NCI-H345 treated with DMSO at 0.1 percent for 48 hours (cell line): ENCODE results near the gene SRD5A2.
"Not testable (repeated sequence)": the region's sequence is repeated elsewhere in the genome, so short reads cannot be mapped to it uniquely, and the experiment has no call there.

ENCODE experiments used
- DNase-seq: peaks from one replicate; lab custom pipeline; 2025; ENCODE audit not compliant: unreplicated experiment; lab: John Stamatoyannopoulos, UW

The SRD5A2 gene

DNA sequence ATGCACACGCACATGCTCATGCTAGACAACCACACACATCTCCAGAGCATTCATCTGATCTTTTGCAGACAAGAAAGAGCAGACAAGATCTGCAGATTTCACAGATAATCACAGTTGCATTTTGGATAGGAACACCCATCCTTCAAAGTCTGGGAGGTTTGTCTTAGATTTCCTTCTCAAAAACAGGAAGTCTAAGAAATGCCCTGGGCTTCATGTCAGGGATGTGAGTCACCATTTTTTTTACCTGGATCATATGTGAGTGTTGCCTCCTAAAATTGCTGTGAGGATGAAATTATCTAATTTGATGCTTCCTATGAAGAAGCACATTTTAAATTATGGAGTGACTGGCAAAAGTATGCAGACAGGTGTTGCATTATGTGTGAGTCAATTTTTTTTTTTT is 46.1 kb downstream of the SRD5A2 start:
- DNase-seq: no peak

DNA sequence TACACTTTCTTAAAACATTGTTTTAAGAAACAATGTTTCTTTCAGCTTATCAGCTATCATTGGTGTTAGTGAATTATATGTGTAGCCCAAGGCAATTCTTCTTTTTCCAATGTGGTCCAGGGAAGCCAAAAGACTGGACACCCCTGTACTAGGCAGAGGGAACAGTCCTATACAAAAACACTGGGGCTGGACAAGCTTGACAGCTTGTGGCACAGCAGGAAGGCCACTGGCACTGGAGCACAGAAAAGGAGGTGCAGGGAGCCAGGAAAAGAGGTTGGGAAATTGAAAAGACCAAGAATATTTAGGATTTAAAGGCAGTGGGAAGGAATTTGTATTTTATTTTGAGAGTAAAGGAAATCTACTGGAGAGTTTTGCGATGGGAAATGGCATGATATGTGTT is 47.7 kb downstream of the SRD5A2 start:
- no peak for DNase-seq

DNA sequence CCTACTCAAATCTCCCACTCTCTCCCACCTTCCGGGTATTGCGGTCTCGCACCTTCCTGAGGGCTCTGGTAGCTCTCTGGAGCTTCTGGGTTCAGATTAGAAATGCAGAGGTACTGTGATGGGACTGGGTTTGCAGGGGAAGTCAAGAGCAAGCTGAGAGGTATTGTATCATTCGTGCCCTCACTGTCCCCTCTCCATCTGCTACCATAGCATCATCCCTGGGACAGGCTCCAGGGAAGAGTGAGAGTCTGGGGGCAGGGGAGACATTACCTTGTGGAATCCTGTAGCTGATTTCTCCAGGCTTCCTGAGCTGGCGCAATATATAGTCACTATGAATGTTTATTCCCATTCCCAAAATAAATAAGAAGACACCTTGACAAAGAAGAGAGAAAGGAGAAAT is 49.6 kb downstream of the SRD5A2 start:
- no peak for DNase-seq

DNA sequence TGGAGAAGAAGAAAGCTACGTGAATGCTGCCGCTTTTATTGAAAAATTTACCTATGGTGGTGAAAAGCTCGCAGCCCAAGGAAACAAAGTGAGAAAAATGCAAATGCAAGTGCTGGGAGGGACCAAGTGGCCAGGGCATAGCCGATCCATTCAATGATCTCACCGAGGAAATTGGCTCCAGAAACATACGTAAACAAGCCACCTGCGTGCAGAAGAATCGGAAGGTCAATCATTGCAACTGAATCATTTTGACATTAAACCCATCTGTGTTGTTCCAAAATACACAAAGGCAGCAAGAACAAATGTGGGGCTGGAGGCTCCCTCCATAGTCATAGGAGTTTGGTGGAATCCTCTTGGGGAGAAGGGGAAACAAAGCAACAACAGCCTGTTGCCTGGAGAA is 51.5 kb downstream of the SRD5A2 start:
- no peak for DNase-seq

DNA sequence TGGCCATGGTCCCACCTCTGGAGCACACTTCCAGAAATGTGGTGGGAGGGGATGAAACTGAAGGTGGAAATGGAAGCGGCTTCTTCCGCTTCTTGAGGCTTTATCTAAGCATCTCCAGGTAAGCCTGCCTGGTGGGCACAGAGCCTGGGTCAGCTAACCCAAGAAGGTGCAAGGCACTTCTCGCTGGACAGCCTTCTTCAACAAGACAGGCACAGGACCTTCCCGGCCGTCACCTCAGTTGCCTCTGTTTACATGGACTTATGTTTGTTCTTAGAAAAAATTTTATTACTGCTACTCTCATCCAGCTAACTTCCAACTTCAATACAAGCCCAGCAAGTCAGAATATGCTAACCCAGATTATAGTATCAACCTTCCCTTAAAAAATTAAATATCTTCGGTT is 51.9 kb downstream of the SRD5A2 start:
- no peak for DNase-seq

DNA sequence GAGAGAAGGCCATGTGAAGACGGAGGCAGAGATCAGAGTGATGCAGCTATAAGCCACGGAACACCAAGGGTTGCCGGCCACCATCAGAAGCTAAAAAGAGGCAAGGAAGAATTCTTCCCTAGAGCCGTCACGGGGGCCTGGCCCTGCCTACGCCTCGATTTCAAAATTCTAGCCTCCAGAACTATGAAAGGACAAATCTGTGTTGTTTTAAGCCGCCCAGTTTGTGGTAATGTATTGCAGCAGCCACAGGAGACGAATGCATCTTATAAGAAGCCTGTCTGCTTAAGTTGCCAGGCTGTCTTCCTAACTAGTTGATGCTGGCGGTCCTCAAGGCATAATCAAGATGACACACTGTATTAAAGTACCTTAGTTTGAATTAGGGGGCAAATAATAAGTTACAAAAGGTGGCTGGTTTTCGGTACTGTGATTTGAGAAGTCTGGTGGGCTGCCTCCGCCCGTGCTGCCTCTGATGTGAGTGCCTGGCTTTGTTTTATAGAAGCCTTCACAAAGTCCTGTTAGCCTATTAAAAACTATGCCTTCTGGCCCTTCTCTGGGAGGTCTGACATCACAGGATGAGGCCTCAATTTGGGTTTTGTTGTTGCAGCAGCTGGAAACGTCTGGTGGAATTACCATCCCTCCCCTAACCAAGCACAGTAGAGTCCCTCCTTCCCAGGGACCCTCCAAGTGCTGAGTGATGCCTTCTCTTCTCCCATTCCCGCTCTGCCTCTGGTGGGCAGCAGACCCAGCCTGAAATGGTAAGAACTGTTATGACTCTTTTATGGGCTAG is 53.6 kb downstream of the SRD5A2 start:
- DNase-seq: no peak

DNA sequence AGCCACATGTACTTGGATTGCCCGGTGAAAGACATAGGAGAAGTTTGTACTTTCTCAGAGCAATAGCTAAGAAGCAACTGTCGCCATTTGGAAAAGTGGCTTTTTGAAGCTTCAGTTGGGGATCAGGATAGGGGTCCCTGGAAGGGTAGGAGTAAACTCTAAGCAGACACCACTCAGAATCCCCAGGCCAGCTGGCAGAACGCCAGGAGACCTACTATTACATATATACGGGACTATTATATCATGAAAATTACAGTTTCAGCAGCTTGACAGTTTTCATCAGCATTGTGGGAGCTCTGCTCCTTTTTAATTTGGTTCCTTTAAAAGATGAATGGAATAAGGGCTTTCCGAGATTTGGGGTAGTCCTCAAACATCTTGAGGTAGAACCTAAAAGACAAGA is 54.9 kb downstream of the SRD5A2 start:
- no peak for DNase-seq

DNA sequence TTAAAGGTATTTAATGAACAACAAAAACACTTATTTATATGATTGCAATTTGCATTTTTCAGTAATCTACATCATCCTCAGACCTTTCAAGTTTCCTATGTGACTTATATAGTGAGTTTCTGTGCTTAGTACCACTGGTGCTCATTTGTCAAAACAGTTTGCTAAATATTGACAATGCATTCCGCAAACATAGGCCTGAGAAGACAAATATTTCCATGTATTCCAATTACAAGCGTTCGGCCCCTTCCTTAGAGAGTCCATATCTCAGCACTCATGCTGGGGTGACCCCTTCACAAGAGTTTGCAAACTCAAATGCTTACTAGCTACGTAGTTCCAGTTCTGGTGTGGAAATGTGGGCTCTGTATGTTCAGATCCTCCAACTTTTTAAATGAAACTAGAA is 56.1 kb downstream of the SRD5A2 start:
- no peak for DNase-seq

DNA sequence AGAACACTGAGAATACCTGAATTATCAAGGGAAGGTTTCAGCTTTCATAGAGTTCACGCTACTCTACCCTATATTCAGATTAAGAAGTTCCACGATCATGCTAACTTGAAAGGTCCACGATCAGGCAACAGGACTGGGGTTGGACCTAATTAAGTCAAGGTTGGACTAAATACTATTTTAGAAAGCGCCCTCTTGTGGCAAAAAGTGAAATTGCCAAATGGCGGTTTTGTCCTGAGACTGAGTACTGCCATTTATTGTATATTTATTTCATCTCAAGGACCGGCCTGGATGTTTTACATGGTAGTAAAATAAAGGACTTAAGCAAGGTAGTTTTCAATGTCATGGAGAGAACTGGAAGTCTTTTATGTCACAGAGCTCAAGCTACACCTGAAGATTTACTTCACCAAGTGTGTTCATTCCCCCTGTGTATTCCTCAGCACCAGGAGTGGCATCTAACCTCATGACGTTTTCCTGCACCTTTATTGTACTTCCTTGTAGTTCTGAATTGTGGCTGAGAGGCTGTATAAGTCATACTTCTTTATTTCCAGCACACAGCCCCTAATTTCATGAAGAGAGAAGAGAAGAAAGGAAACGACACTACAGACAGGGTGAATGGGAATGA is 56.8 kb downstream of the SRD5A2 start:
- DNase-seq: peak; percentile 2

DNA sequence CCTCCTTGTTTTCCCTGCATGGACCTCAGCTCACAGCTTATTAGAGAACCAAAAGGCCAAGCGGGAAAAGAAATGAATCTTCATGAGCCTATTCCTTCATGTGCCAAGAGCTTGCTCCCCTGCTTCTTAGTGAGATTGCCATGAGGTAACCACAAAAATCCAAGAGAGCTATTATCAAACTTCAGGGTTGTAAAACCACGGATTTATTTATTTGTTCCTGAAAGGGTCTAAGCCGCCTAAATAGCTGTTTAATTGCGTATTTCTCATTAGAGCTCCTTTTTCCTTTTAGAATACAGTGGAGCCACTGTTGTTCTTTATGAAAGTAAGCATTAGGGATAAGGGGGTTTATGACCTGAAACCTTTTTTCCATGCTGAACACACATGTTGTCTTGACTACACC is 58.0 kb downstream of the SRD5A2 start:
- DNase-seq: no peak

DNA sequence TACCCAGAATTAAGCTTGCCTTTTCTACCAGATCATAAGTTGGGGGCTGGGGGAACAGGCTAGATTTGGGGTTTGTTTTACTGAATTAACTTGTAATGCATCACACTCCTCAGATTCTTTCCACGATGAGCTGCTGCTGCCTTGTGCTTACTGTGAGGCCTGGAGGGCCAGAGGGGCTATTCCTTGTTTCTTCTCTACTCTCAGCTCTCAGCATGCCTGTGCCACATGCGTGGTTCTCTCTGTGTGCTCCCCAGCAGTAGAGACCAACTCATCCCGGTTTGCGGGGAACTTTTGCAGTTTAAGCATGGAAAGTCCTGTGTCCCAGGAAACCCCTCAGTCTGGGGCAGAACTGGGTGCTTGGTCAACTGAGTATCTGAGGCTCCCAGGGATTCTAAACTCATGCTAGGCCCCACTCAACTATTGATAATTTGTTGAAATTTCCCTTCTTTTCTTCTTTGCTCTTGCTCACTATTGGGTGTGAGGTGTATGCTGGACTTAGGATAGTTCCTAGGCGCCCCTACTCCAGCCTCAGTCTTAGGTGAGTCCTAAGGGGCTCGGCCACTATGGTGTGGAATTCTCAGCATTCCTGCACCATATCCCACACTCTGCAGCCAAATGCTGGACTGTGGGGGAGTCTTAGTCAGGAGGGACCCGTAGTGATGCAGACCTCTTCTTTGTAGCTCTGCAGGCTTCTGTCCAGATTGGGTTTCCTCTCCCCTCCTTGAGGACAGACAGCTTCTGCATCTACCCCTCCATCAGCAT is 63.1 kb downstream of the SRD5A2 start:
- no peak for DNase-seq

DNA sequence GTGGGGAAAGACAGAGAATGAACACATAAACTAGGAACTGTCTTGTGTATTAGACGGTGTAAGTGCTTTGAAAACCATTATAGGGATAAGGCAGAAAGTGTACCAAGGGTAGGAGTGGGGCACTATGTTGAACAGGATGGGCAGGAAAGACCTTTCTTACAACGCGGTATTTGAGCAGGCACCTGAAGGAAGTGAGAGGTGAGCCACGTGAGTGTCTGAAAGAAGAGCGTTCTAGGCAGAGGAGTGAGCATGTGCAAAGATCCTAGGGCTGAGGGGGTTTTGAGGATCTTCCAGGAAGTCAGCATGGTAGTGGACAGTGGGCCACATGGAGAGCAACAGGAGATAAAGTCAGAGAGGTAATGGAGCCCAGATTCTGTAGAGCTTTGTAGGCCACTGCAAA is 65.2 kb downstream of the SRD5A2 start:
- DNase-seq: no peak

DNA sequence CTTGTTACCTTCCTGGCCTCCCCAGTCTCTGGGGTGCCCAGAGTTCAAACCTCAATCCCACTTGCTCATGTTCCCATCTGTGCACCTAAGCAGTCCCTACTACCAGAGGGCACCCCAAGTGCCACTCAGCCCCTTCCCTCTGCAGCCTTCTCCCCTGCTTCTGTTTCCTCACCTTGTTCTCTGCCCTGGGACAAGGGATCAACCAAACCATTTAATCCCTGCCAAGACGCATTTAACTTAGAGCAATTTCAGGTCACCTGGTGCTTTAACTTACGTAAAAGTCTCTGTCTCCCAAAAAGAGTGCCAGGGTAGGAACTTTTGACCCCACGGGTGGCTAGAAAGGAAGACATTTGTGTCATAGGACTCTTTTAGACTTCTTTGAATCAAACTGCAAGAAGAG is 67.2 kb downstream of the SRD5A2 start:
- DNase-seq: no peak

DNA sequence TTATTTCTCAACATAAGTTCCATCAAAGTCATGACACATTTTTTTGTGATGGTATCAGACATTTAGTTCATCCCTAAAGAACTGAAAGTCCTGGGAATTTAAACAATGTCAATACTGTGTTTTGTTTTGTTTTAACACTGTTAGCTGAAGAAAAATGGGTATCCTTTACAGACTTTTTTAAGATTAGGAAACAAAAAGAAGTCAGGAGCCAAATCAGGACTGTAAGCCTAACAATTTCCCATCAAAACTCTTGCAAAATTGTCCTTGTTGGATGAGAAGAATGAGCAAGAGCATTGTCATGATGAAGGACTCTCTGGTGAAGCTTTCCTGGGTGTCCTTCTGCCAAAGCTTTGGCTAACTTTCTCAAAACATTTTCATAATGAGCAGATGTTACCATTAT is 69.4 kb downstream of the SRD5A2 start:
- no peak for DNase-seq

DNA sequence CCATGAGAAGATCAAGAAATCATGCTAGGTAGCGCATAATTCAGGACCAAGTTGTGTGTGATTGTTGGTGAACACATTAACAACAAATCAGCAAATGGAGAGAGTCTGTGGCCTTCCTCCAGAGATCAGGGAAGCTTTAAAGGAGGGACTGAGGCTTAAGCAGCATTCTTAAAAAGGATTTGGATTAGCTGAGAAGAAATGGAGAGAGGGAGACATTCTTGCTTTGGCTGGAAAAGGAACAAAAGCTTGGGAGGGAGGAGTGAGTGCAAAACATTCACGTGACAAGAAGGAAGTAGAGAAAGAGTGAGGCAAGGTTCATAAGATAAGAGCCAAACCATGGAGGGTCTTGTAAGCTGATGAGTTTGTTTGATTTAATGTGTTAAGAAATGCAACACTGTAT is 75.6 kb downstream of the SRD5A2 start:
- no peak for DNase-seq

DNA sequence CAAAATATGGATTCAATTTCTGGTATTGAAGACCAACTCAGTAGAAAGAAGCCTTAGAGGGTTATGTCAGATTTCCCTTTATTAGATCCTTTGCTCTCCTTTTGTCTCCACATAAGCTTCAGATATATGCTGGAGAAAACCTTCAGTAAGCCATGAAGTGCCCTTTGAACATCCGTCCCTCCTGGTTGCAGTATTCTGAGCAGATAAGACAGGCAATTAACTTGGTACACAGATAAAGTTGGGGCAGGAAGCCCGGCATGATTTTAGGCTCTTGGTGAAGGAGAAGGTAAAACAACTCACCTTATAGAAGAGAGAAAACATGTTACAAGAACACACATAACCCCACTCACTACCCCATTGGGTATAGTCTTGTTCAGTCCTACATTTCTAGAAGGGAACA is 76.4 kb downstream of the SRD5A2 start:
- no peak for DNase-seq

DNA sequence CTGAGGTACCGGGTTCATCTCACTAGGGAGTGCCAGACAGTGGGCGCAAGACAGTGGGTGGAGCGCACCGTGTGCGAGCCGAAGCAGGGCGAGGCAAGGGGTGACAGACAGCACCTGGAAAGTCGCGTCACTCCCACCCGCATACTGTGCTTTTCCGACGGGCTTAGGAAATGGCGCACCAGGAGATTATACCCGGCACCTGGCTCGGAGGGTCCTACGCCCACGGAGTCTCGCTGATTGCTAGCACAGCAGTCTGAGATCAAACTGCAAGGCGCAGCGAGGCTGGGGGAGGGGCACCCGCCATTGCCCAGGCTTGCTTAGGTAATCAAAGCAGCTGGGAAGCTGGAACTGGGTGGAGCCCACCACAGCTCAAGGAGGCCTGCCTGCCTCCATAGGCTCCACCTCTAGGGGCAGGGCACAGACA is 84.3 kb downstream of the SRD5A2 start:
- DNase-seq: not testable (repeated sequence)

DNA sequence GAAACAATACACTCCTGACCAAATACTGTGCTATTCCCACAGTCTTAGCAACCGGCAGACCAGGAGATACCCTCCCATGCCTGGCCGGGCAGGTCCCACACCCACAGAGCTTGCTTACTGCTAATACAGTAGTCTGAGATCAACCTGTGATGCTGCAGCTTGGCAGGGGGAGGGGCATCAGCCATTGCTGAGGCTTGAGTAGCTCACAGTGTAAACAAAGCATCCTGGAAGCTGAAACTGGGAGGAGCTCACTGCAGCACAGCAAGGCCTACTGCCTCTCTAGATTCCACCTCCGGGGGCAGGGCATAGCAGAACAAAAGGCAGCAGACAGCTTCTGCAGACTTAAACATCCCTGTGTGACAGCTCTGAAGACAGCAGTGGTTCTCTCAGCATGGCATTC is 91.4 kb downstream of the SRD5A2 start:
- DNase-seq: peak; percentile 34

DNA sequence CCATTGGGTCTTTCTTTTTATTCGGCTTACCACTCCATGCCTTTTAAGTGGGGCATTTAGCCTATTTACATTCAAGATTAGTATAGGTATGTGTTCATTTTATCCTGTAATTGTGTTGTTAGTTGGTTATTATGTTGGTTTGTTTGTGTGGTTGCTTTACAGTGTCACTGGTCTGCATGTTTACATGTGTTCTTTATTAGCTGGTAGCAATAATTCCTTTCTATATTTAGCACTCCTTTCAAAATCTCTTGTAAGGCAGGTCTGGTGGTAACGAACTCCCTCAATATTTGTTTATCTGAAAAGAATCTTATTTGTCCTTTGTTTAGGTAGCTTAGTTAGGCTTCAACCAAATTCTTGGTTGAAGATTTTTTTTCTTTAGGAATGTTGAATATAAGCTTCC is 97.5 kb downstream of the SRD5A2 start:
- DNase-seq: no peak

DNA sequence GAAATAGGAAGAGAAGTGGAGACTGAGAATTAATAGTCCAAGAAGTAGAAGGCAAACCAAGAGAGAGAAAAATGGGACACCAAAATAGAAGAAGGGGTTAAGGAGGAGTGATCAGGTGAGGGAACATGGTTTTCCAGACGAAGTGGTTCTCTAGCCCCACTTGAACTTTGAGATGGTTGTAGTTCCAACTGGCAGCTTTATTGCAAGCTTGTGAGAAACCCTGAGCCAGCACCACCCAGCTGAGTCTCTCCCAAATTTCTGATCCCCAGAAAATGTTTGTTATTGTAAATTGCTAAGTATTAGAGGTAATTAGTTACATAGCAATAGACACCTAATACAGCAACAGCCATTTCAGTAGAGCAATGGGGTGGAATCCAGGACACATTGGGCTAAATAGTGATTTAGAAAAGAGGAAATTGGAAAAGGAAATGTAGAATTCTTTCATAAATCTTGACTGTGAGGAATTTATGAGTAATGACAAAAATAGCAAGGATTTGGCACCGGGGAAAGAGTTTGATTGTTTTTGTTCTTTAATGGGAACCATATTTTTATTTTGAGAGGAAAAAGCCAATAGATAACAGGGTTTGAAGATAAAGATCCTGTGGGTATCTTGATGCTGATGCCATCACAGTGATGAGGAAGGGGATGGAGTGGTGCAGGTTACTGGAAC is 104.1 kb downstream of the SRD5A2 start:
- DNase-seq: no peak

DNA sequence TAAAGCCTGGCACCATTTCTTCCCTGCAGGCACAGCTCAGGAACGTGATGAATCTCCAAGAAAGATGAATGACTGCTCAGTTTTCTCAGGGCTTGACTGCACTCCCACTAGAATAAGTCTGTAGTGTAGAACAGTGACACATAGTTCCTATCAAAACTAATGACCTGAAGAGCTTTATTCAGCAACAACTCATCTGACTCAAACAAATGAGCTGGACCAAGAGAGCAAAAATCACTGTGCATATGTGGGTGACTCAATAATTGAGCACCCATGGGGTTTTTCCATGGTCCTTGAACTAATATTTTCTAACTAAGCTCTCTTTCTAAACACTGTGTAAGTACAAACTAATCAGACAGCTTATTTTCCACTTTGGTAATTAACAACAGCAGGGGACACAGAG is 105.0 kb downstream of the SRD5A2 start:
- DNase-seq: no peak

DNA sequence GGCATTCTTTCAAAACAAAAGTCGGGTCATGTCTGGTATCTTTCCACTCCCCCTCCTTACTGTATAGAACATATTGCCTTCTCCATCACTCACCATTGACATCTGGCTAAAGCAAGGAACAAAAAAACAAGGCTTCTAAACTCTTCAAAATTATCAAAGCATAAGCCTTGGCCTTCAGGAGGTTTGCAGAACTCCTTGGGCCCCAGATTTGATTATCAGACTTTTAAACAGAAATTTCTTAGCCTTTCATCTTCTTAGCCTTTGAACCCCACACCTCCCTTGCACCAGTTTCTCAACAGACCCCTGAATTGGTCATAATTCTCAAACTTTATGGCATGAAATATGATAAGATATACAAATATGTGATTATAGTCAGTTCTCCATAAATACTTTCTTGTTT is 106.4 kb downstream of the SRD5A2 start:
- DNase-seq: no peak
